HCT116 (cell line): ENCODE results near the gene NCOA5. TPM values are rescaled to one million over a fixed set of nuclear protein-coding genes. Genes with fewer than 3 reads are reported as not detected.

Experiments
- ATAC-seq: fragments of 200-7000 bp; cut with Tn5 transposase; 2 replicates; pipeline ENCODE4 v1.9.1; 2020; ENCODE audit warnings: mild to moderate bottlenecking, moderate library complexity
- BruUV-seq: library from RNA; stranded (reverse); fragments of 400-500 nt; replicated peaks from 2 replicates; lab custom pipeline; 2021; lab: Mats Ljungman, UMichigan
- CTCF ChIA-PET: fragments of 300-600 bp; sonication (Branson Sonifier 250); formaldehyde crosslinking; loops from one replicate; lab custom pipeline; 2021; ENCODE audit warnings: antibody characterized with exemption; lab: Charles Lee
- POLR2A ChIA-PET: fragments of 300-600, 350-600 bp; sonication (Branson Sonifier 250); formaldehyde crosslinking; loops from one replicate; lab custom pipeline; 2021; ENCODE audit warnings: antibody characterized with exemption; lab: Charles Lee
- RAD21 ChIA-PET, 2 experiments: fragments of 300-600 bp; sonication (Branson Sonifier 250); formaldehyde crosslinking; loops; one replicate each; lab custom pipeline; 2023; ENCODE audit warnings: low total read pairs in 2 of 2; ENCODE audit not compliant: uncharacterized antibody in 2 of 2, unreplicated experiment in 2 of 2, low non-redundant PET in 1 of 2; lab: Charles Lee
- DNase-seq: peaks from one replicate; pipeline ENCODE4 v3.0.0-alpha.2; 2010; ENCODE audit warnings: low read depth, low spot score
- H2AFZ ChIP-seq: fragments of 200-600 bp; shearing (Covaris generic), sonication (generic); 2 replicates; pipeline ENCODE4 v1.6.1; 2017; ENCODE audit warnings: low read depth, mixed run types, mixed read lengths, antibody characterized with exemption, low read length; ENCODE audit not compliant: poor library complexity, severe bottlenecking
- H3K27ac ChIP-seq: 2 replicates; pipeline ENCODE4 v1.5.1; 2012; ENCODE audit warnings: low read depth, low read length
- H3K27me3 ChIP-seq: fragments of 200-600 bp; sonication (generic); 2 replicates; pipeline ENCODE4 v1.6.1; 2016; ENCODE audit warnings: mixed run types, low read length, mixed read lengths; ENCODE audit not compliant: insufficient read depth
- H3K36me3 ChIP-seq, 2 experiments: fragments of 200-500 bp in 1 of 2; fragments of 200-600 bp in 1 of 2; sonication (Bioruptor generic) in 1 of 2; sonication (generic) in 1 of 2; 2 replicates each; pipeline versions ENCODE4 v1.5.1 to v1.6.1; 2014 to 2016; ENCODE audit warnings: low read length in 2 of 2, inconsistent platforms in 1 of 2, mixed read lengths in 1 of 2, mixed run types in 1 of 2; ENCODE audit not compliant: insufficient read depth in 2 of 2, control insufficient read depth in 1 of 2
- H3K4me1 ChIP-seq, 2 experiments: fragments of 200-600 bp in 1 of 2; sonication (generic) in 1 of 2; 2 replicates each; pipeline versions ENCODE4 v1.5.1 to v1.6.1; 2012 to 2017; ENCODE audit warnings: low read length in 2 of 2, inconsistent platforms in 1 of 2, mild to moderate bottlenecking in 1 of 2, mixed read lengths in 1 of 2, mixed run types in 1 of 2, moderate library complexity in 1 of 2; ENCODE audit not compliant: insufficient read depth in 2 of 2, control insufficient read depth in 1 of 2
- H3K4me2 ChIP-seq: fragments of 200-600 bp; sonication (generic); 2 replicates; pipeline ENCODE4 v1.6.1; 2017; ENCODE audit warnings: mixed run types, low read length, mixed read lengths
- H3K4me3 ChIP-seq, 2 experiments: fragments of 200-600 bp in 1 of 2; sonication (generic) in 1 of 2; replicated peaks in 1 of 2; 2 replicates each; pipeline ENCODE4 v1.5.1; 2011 to 2016; ENCODE audit warnings: low read length in 2 of 2, control low read depth in 1 of 2, low read depth in 1 of 2, mild to moderate bottlenecking in 1 of 2, mixed read lengths in 1 of 2, mixed run types in 1 of 2
- H3K79me2 ChIP-seq: fragments of 200-600 bp; sonication (generic); 2 replicates; pipeline ENCODE4 v1.6.1; 2017; ENCODE audit warnings: mild to moderate bottlenecking, mixed run types, low read length, moderate library complexity, mixed read lengths; ENCODE audit not compliant: insufficient read depth
- H3K9ac ChIP-seq: fragments of 200-600 bp; sonication (generic); 2 replicates; pipeline ENCODE4 v1.6.1; 2016; ENCODE audit warnings: low read length, mixed read lengths
- H3K9me2 ChIP-seq: fragments of 200-600 bp; sonication (generic), shearing (Covaris generic); 2 replicates; pipeline ENCODE4 v1.6.1; 2017; ENCODE audit warnings: mixed run types, mild to moderate bottlenecking, moderate library complexity; ENCODE audit not compliant: insufficient read depth
- H3K9me3 ChIP-seq, 2 experiments: fragments of 200-500 bp in 1 of 2; fragments of 200-600 bp in 1 of 2; sonication (Bioruptor generic) in 1 of 2; sonication (generic) in 1 of 2; 2 replicates each; pipeline ENCODE4 v1.6.1; 2014 to 2017; ENCODE audit warnings: low read length in 2 of 2, mixed read lengths in 2 of 2, inconsistent platforms in 1 of 2, low read depth in 1 of 2, mild to moderate bottlenecking in 1 of 2, mixed run types in 1 of 2, moderate library complexity in 1 of 2; ENCODE audit not compliant: control insufficient read depth in 1 of 2, insufficient read depth in 1 of 2
- H4K20me1 ChIP-seq: fragments of 200-600 bp; sonication (generic), shearing (Covaris generic); 2 replicates; pipeline ENCODE4 v1.6.1; 2017; ENCODE audit warnings: mixed run types, mild to moderate bottlenecking, moderate library complexity; ENCODE audit not compliant: insufficient read depth
- CTCF ChIP-seq, 3 experiments: fragments of 200-600 bp in 1 of 3; sonication (generic) in 1 of 3; IDR thresholded peaks in 2 of 3; conservative IDR thresholded peaks in 1 of 3; 2 replicates each; pipeline ENCODE4 v1.5.1; 2012 to 2017; ENCODE audit warnings: low read depth in 2 of 3, low read length in 2 of 3, antibody characterized with exemption in 1 of 3, borderline replicate concordance in 1 of 3, control low read depth in 1 of 3, mild to moderate bottlenecking in 1 of 3, mixed read lengths in 1 of 3, mixed run types in 1 of 3, moderate library complexity in 1 of 3; ENCODE audit not compliant: insufficient read depth in 1 of 3
- MAX ChIP-seq: IDR thresholded peaks from 2 replicates; pipeline ENCODE4 v1.6.1; 2012
- POLR2AphosphoS5 ChIP-seq: IDR thresholded peaks from 2 replicates; pipeline ENCODE4 v1.6.1; 2011; ENCODE audit warnings: mild to moderate bottlenecking, low read depth, low read length, moderate library complexity
- RAD21 ChIP-seq: IDR thresholded peaks from 2 replicates; pipeline ENCODE4 v1.6.1; 2012; ENCODE audit warnings: low read depth, mild to moderate bottlenecking
- ZFX ChIP-seq: fragments of 450-650 bp; IDR thresholded peaks from 2 replicates; pipeline ENCODE4 v1.6.1; 2017
- ZNF274 ChIP-seq: fragments of 200-500 bp; sonication (Bioruptor generic); IDR thresholded peaks from 2 replicates; pipeline ENCODE4 v1.6.1; 2014; ENCODE audit warnings: mild to moderate bottlenecking, low read depth, low read length, inconsistent platforms
- intact Hi-C: fragments of 100-400 bp; cut with micrococcal nuclease; formaldehyde crosslinking; loops from 2 replicates; pipeline ENCODE4 v1.10.0; 2022
- total RNA-seq: library from RNA; stranded (reverse); gene quantifications from one replicate; pipeline ENCODE4 v1.2.1, GENCODE V29; 2021; ENCODE audit not compliant: unreplicated experiment

Gene NCOA5
- total RNA-seq, 1 experiment from 2014 or later = 31.6 TPM

- TF ChIP-seq CTCF (IDR thresholded peaks at IDR 0.05 in 2 of 3, conservative IDR thresholded peaks at IDR 0.05 in 1 of 3; ENCODE audit: borderline replicate concordance in 1 of 3, insufficient read depth in 1 of 3, low read depth in 2 of 3, low read length in 2 of 3) = no peak
- peak; percentile 91 for TF ChIP-seq POLR2AphosphoS5
- peak; percentile 96 for TF ChIP-seq MAX
Measured at GRCh38 chr20:46089417-46090388, at the start of gene NCOA5 (continued).

- DNase-seq = no peak
- Histone ChIP-seq H3K27ac (no peak overlapping the region), H3K9me2 (no peaks in the 10 kb centered on the region), H2AFZ (no peak overlapping the region), H3K9me3 (no peaks in the 10 kb centered on the region), H3K4me3 (no peak overlapping the region), H3K79me2 (no peaks in the 10 kb centered on the region), H3K27me3 (peaks cover 18% of the 10 kb centered on the region; the same call in 1 of the 2 replicates), H4K20me1 (no peaks in the 10 kb centered on the region), H3K4me2 (no peak overlapping the region), H3K36me3 (no peaks in the 10 kb centered on the region), H3K9ac (no peak overlapping the region), H3K4me1 (peaks cover 1 to 2% of the 10 kb centered on the region in 2 experiments; a peak in 3 of 4 replicates)
- no peak for TF ChIP-seq ZFX
- no peak for TF ChIP-seq RAD21
- TF ChIP-seq ZNF274 = no peak
- ATAC-seq = no peak
- ChIA-PET RAD21 (no interaction called here), POLR2A (no interaction called here), CTCF (no interaction called here)
- no TSS peak for BruUV-seq
- intact Hi-C loops = no loop called here
Measured at GRCh38 chr20:46139266-46139889, 49.6 kb upstream of the NCOA5 start.
